Measurements from ENCODE around the gene GPR3. TPM values are rescaled to one million over a fixed set of nuclear protein-coding genes. Genes with fewer than 3 reads are reported as not detected.

The GPR3 gene
- total RNA-seq, 1 donor from 2014 or later: 0.74 TPM

GRCh38 chr1:27398405-27399149, 6.2 kb downstream of the GPR3 start:
- H3K4me1 ChIP-seq: peaks cover 49% of the 10 kb centered on the region
- no peak overlapping the region for H3K4me3 ChIP-seq
- no peak overlapping the region for H3K27ac ChIP-seq
- intact Hi-C loops (cut with DNase I): loop anchor here (10.0 kb wide), 1 partner anchor 266 kb away; no protein-coding TSS in a partner anchor
- H3K27me3 ChIP-seq: no peaks in the 10 kb centered on the region
- no peaks in the 10 kb centered on the region for H3K36me3 ChIP-seq
- DNase-seq (ENCODE audit: extremely low spot score in 2 of 2): no peak
- TF ChIP-seq POLR2AphosphoS5 (IDR thresholded peaks at IDR 0.05; ENCODE audit: insufficient read depth in 1 of 2, low read depth in 1 of 2) (no peak), CTCF (IDR thresholded peaks at IDR 0.05) (no peak), POLR2A (IDR thresholded peaks at IDR 0.05) (no peak)
- H3K9me3 ChIP-seq: no peaks in the 10 kb centered on the region

GRCh38 chr1:27399251-27400025, 7.0 kb downstream of the GPR3 start:
- Histone ChIP-seq H3K9me3 (no peaks in the 10 kb centered on the region), H3K27me3 (no peaks in the 10 kb centered on the region), H3K27ac (no peak overlapping the region), H3K4me1 (peaks cover 58% of the 10 kb centered on the region), H3K36me3 (no peaks in the 10 kb centered on the region), H3K4me3 (no peak overlapping the region)
- intact Hi-C loops (cut with DNase I): loop anchor here (5.0 to 10.0 kb wide), 2 partner anchors 208 to 265 kb away; no protein-coding TSS in a partner anchor
- no peak for TF ChIP-seq POLR2AphosphoS5 (IDR thresholded peaks at IDR 0.05; ENCODE audit: insufficient read depth in 1 of 2, low read depth in 1 of 2)
- no peak for TF ChIP-seq CTCF (IDR thresholded peaks at IDR 0.05)
- no peak for TF ChIP-seq POLR2A (IDR thresholded peaks at IDR 0.05)
- DNase-seq (ENCODE audit: extremely low spot score in 2 of 2): no peak

- no peak overlapping the region for H3K4me3 ChIP-seq
These were observed 7.9 kb downstream of the GPR3 start for GRCh38 chr1:27400082-27400962.

GRCh38 chr1:27400963-27401341, 8.5 kb downstream of the GPR3 start:
- intact Hi-C loops (cut with DNase I): loop anchor here (5.0 kb wide), 1 partner anchor 206 kb away; no protein-coding TSS in a partner anchor
- H3K4me1 ChIP-seq: peaks cover 67% of the 10 kb centered on the region
- H3K4me3 ChIP-seq: no peak overlapping the region
- TF ChIP-seq POLR2AphosphoS5 (IDR thresholded peaks at IDR 0.05; ENCODE audit: insufficient read depth in 1 of 2, low read depth in 1 of 2) (no peak), CTCF (IDR thresholded peaks at IDR 0.05) (no peak), POLR2A (IDR thresholded peaks at IDR 0.05) (no peak)
- H3K27ac ChIP-seq: no peak overlapping the region
- no peaks in the 10 kb centered on the region for H3K27me3 ChIP-seq
- no peaks in the 10 kb centered on the region for H3K9me3 ChIP-seq
- DNase-seq (ENCODE audit: extremely low spot score in 2 of 2): no peak
- no peaks in the 10 kb centered on the region for H3K36me3 ChIP-seq

More at GRCh38 chr1:27400082-27400962, 7.9 kb downstream of the GPR3 start:
- intact Hi-C loops (cut with DNase I): loop anchor here (5.0 kb wide), 1 partner anchor 207 kb away; no protein-coding TSS in a partner anchor
- Histone ChIP-seq H3K9me3 (no peaks in the 10 kb centered on the region), H3K36me3 (no peaks in the 10 kb centered on the region), H3K27ac (no peak overlapping the region), H3K27me3 (no peaks in the 10 kb centered on the region), H3K4me1 (peaks cover 64% of the 10 kb centered on the region)
- no peak for DNase-seq (ENCODE audit: extremely low spot score in 2 of 2)
- TF ChIP-seq POLR2A (IDR thresholded peaks at IDR 0.05) (no peak), POLR2AphosphoS5 (IDR thresholded peaks at IDR 0.05; ENCODE audit: insufficient read depth in 1 of 2, low read depth in 1 of 2) (no peak), CTCF (IDR thresholded peaks at IDR 0.05) (no peak)

Measured in vagina (tissue), 2 donors.